ENCODE data around the gene ZNF609.
"Not testable (repeated sequence)": the region's sequence is repeated elsewhere in the genome, so short reads cannot be mapped to it uniquely, and the experiment has no call there.

ZNF609 gene

GRCh38 chr15:64589435-64590084 is 129.2 kb downstream of the ZNF609 start:
- no peak for DNase-seq

GRCh38 chr15:64592845-64593244 is 132.5 kb downstream of the ZNF609 start:
- DNase-seq, result not testable (repeated sequence)

- DNase-seq, result no peak
Measured at GRCh38 chr15:64596701-64597476, 136.5 kb downstream of the ZNF609 start.

GRCh38 chr15:64597477-64597822 is 137.1 kb downstream of the ZNF609 start:
- DNase-seq, result no peak

- DNase-seq, result no peak
Measured at GRCh38 chr15:64599226-64599625, 138.8 kb downstream of the ZNF609 start.

GRCh38 chr15:64599716-64600115 is 139.3 kb downstream of the ZNF609 start:
- DNase-seq, result no peak

- no peak for DNase-seq
Measured at GRCh38 chr15:64600794-64601193, 140.4 kb downstream of the ZNF609 start.

GRCh38 chr15:64604319-64604718 is 143.9 kb downstream of the ZNF609 start:
- DNase-seq, result no peak

GRCh38 chr15:64607416-64607815 is 147.0 kb downstream of the ZNF609 start:
- not testable (repeated sequence) for DNase-seq

- DNase-seq, result peak in 1 of 3 donors; percentile 17
Measured at GRCh38 chr15:64610257-64610919, 150.0 kb downstream of the ZNF609 start.

GRCh38 chr15:64611085-64611725 is 150.8 kb downstream of the ZNF609 start:
- DNase-seq, result peak in 1 of 3 donors; percentile 19

- DNase-seq, result peak in 1 of 3 donors; percentile 10
Measured at GRCh38 chr15:64614519-64614918, 154.1 kb downstream of the ZNF609 start.

GRCh38 chr15:64617727-64618126 is 157.3 kb downstream of the ZNF609 start:
- no peak for DNase-seq

GRCh38 chr15:64618138-64618537 is 157.8 kb downstream of the ZNF609 start:
- DNase-seq, result peak in 1 of 3 donors; percentile 11

- peak in 1 of 3 donors; percentile 8 for DNase-seq
Measured at GRCh38 chr15:64618540-64618939, 158.2 kb downstream of the ZNF609 start.

- peak in 2 of 3 donors; percentile 14 to 25 for DNase-seq
Measured at GRCh38 chr15:64619880-64620839, 159.8 kb downstream of the ZNF609 start.

- no peak for DNase-seq
Measured at GRCh38 chr15:64621056-64621455, 160.7 kb downstream of the ZNF609 start.

GRCh38 chr15:64622410-64623260 is 162.3 kb downstream of the ZNF609 start:
- no peak for DNase-seq

GRCh38 chr15:64623347-64623996 is 163.1 kb downstream of the ZNF609 start:
- DNase-seq, result no peak

- no peak for DNase-seq
Measured at GRCh38 chr15:64624242-64624641, 163.9 kb downstream of the ZNF609 start.

GRCh38 chr15:64629063-64629462 is 168.7 kb downstream of the ZNF609 start:
- DNase-seq, result no peak
